H9 (cell line): ENCODE data around the gene SLC12A8. TPM values are rescaled to one million over a fixed set of nuclear protein-coding genes. Genes with fewer than 3 reads are reported as not detected.
A peak's percentile ranks its signal among the peaks of the same experiment; 100 is the strongest.

Experiments used
- DNase-seq: peaks from one replicate; pipeline ENCODE4 v3.0.0-alpha.2; 2017
- H2AFZ ChIP-seq: one replicate; pipeline ENCODE4 v1.6.1; 2013; ENCODE audit warnings: mild to moderate bottlenecking, low read length, control low read depth, moderate library complexity
- H2AK5ac ChIP-seq: 2 replicates; pipeline ENCODE4 v1.6.1; 2013; ENCODE audit warnings: low read length, control low read depth, mixed read lengths; ENCODE audit not compliant: insufficient read length
- H2BK120ac ChIP-seq: one replicate; pipeline ENCODE4 v1.6.1; 2013; ENCODE audit warnings: low read depth, mild to moderate bottlenecking, low read length, control low read depth, inconsistent platforms; ENCODE audit not compliant: poor library complexity, severe bottlenecking
- H2BK12ac ChIP-seq: 2 replicates; pipeline ENCODE4 v1.6.1; 2013; ENCODE audit warnings: low read length, control low read depth, mixed read lengths, low read depth; ENCODE audit not compliant: insufficient read length
- H2BK15ac ChIP-seq: 2 replicates; pipeline ENCODE4 v1.6.1; 2013; ENCODE audit warnings: low read depth, low read length, control low read depth
- H2BK20ac ChIP-seq: one replicate; pipeline ENCODE4 v1.6.1; 2013; ENCODE audit warnings: low read depth, mild to moderate bottlenecking, low read length, control low read depth, inconsistent platforms; ENCODE audit not compliant: poor library complexity, severe bottlenecking
- H2BK5ac ChIP-seq: 2 replicates; pipeline ENCODE4 v1.6.1; 2013; ENCODE audit warnings: low read length, control low read depth, mixed read lengths; ENCODE audit not compliant: insufficient read length
- H3K14ac ChIP-seq: 2 replicates; pipeline ENCODE4 v1.6.1; 2013; ENCODE audit warnings: low read length, control low read depth; ENCODE audit not compliant: insufficient read depth
- H3K18ac ChIP-seq: 2 replicates; pipeline ENCODE4 v1.6.1; 2013; ENCODE audit warnings: low read depth, mild to moderate bottlenecking, mixed read lengths, low read length, control low read depth; ENCODE audit not compliant: insufficient read length
- H3K23ac ChIP-seq: 2 replicates; pipeline ENCODE4 v1.6.1; 2013; ENCODE audit warnings: low read length, control low read depth, mixed read lengths, low read depth; ENCODE audit not compliant: insufficient read length
- H3K23me2 ChIP-seq: 2 replicates; pipeline ENCODE4 v1.6.1; 2013; ENCODE audit warnings: low read depth, mild to moderate bottlenecking, mixed read lengths, low read length, control low read depth; ENCODE audit not compliant: insufficient read length, poor library complexity, severe bottlenecking
- H3K27ac ChIP-seq: 2 replicates; pipeline ENCODE4 v1.5.1; 2013; ENCODE audit warnings: low read length, control low read depth, mixed read lengths, low read depth; ENCODE audit not compliant: insufficient read length
- H3K27me3 ChIP-seq: 2 replicates; pipeline ENCODE4 v1.6.1; 2013; ENCODE audit warnings: low read length, control low read depth, inconsistent platforms; ENCODE audit not compliant: insufficient read depth
- H3K4ac ChIP-seq: 2 replicates; pipeline ENCODE4 v1.6.1; 2013; ENCODE audit warnings: low read depth, mild to moderate bottlenecking, control low read depth, inconsistent platforms, low read length, moderate library complexity
- H3K4me1 ChIP-seq: 2 replicates; pipeline ENCODE4 v1.6.1; 2013; ENCODE audit warnings: low read length, control low read depth, inconsistent platforms; ENCODE audit not compliant: insufficient read depth
- H3K4me2 ChIP-seq: 2 replicates; pipeline ENCODE4 v1.6.1; 2013; ENCODE audit warnings: low read length, control low read depth, mixed read lengths; ENCODE audit not compliant: insufficient read length, insufficient read depth
- H3K56ac ChIP-seq: 2 replicates; pipeline ENCODE4 v1.6.1; 2013; ENCODE audit warnings: low read depth, mild to moderate bottlenecking, mixed read lengths, low read length, control low read depth; ENCODE audit not compliant: insufficient read length
- H3K79me1 ChIP-seq: 2 replicates; pipeline ENCODE4 v1.6.1; 2013; ENCODE audit warnings: low read depth, mild to moderate bottlenecking, moderate library complexity, low read length, control low read depth, inconsistent platforms; ENCODE audit not compliant: insufficient read depth, poor library complexity, severe bottlenecking
- H3K79me2 ChIP-seq: 2 replicates; pipeline ENCODE4 v1.6.1; 2013; ENCODE audit warnings: low read length, control low read depth, inconsistent platforms; ENCODE audit not compliant: insufficient read depth
- H3K9ac ChIP-seq: 2 replicates; pipeline ENCODE4 v1.6.1; 2013; ENCODE audit warnings: low read length, control low read depth, mixed read lengths; ENCODE audit not compliant: insufficient read length; ENCODE audit errors: extremely low read depth
- H3K9me3 ChIP-seq: one replicate; pipeline ENCODE4 v1.6.1; 2013; ENCODE audit warnings: low read depth, low read length, inconsistent platforms; ENCODE audit not compliant: control insufficient read depth
- H3T11ph ChIP-seq: one replicate; pipeline ENCODE4 v1.6.1; 2013; ENCODE audit warnings: mild to moderate bottlenecking, low read length, control low read depth, inconsistent platforms
- H4K20me1 ChIP-seq: one replicate; pipeline ENCODE4 v1.6.1; 2013; ENCODE audit not compliant: control insufficient read depth, insufficient read length, insufficient read depth
- H4K5ac ChIP-seq: 2 replicates; pipeline ENCODE4 v1.6.1; 2013; ENCODE audit warnings: low read depth, mild to moderate bottlenecking, mixed read lengths, low read length, control low read depth; ENCODE audit not compliant: insufficient read length
- H4K8ac ChIP-seq: replicated peaks from 2 replicates; pipeline ENCODE4 v1.6.1; 2013; ENCODE audit warnings: low read length, control low read depth, mixed read lengths, low read depth; ENCODE audit not compliant: insufficient read length
- H4K91ac ChIP-seq: 2 replicates; pipeline ENCODE4 v1.6.1; 2013; ENCODE audit warnings: low read depth, mild to moderate bottlenecking, moderate library complexity, mixed read lengths, low read length, control low read depth; ENCODE audit not compliant: insufficient read length
- H3K27ac Mint-ChIP-seq, 3 experiments: 2 replicates in 2 of 3; 3 replicates in 1 of 3; pipeline ENCODE4 v1.8.0; 2020 to 2021; ENCODE audit warnings: mixed read lengths in 3 of 3, mild to moderate bottlenecking in 1 of 3, moderate library complexity in 1 of 3
- H3K27me3 Mint-ChIP-seq: 2 replicates; pipeline ENCODE4 v1.8.0; 2021; ENCODE audit warnings: low read depth, mild to moderate bottlenecking, moderate library complexity, mixed read lengths
- H3K36me3 Mint-ChIP-seq, 3 experiments: 2 replicates in 2 of 3; 3 replicates in 1 of 3; pipeline ENCODE4 v1.8.0; 2020 to 2021; ENCODE audit warnings: low read depth in 3 of 3, mixed read lengths in 3 of 3; ENCODE audit not compliant: insufficient read depth in 1 of 3
- H3K4me1 Mint-ChIP-seq, 2 experiments: 2 replicates each; pipeline ENCODE4 v1.8.0; 2020; ENCODE audit warnings: mixed read lengths in 2 of 2
- H3K4me3 Mint-ChIP-seq, 2 experiments: 2 replicates in 1 of 2; 3 replicates in 1 of 2; pipeline ENCODE4 v1.8.0; 2020 to 2021; ENCODE audit warnings: mild to moderate bottlenecking in 2 of 2, mixed read lengths in 2 of 2, moderate library complexity in 1 of 2
- H3K9me3 Mint-ChIP-seq, 2 experiments: 2 replicates in 1 of 2; 3 replicates in 1 of 2; pipeline ENCODE4 v1.8.0; 2020; ENCODE audit warnings: mild to moderate bottlenecking in 2 of 2, mixed read lengths in 2 of 2, moderate library complexity in 1 of 2
- WGBS: extraction: QIAGEN DNeasy Blood & Tissue Kit; methylation state at CpG from one replicate; pipeline ENCODE4 v1.1.7; 2013; ENCODE audit warnings: missing lambda C conversion rate, low lambda C conversion rate, mixed read lengths; ENCODE audit not compliant: insufficient read length; ENCODE audit errors: extremely low coverage; 5-methylcytosine and 5-hydroxymethylcytosine counted together
- total RNA-seq: library from RNA; stranded (reverse); gene quantifications from 2 replicates; pipeline ENCODE4 v1.2.1, GENCODE V29; 2021
- TF ChIP-seq, protein P1 (sequence below): fragments of 200-600 bp; sonication (generic); conservative IDR thresholded peaks from 3 replicates; pipeline ENCODE4 v1.8.0; 2021; ENCODE audit warnings: antibody characterized with exemption, mild to moderate bottlenecking

Gene SLC12A8
- total RNA-seq, 1 experiment from 2014 or later = 8.2 TPM

- Histone ChIP-seq H4K20me1 (no peaks in the 10 kb centered on the region), H3K23me2 (no peaks in the 10 kb centered on the region), H3K79me2 (no peaks in the 10 kb centered on the region), H3K14ac (no peak overlapping the region), H3K56ac (no peak overlapping the region), H3T11ph (no peak overlapping the region), H2AK5ac (no peak overlapping the region), H3K4ac (no peak overlapping the region), H2BK20ac (no peak overlapping the region), H2BK12ac (no peak overlapping the region), H4K91ac (no peak overlapping the region), H3K4me2 (no peak overlapping the region), H4K5ac (no peak overlapping the region), H3K27ac (no peak overlapping the region), H4K8ac (no peak overlapping the region), H2BK120ac (no peak overlapping the region), H2AFZ (no peak overlapping the region), H3K23ac (no peak overlapping the region), H3K18ac (no peak overlapping the region), H2BK5ac (no peak overlapping the region), H3K27me3 (no peaks in the 10 kb centered on the region), H3K9ac (no peak overlapping the region), H2BK15ac (no peak overlapping the region), H3K4me1 (peaks cover 11% of the 10 kb centered on the region), H3K79me1 (no peaks in the 10 kb centered on the region), H3K9me3 (no peaks in the 10 kb centered on the region)
- TF ChIP-seq, protein P1, sequence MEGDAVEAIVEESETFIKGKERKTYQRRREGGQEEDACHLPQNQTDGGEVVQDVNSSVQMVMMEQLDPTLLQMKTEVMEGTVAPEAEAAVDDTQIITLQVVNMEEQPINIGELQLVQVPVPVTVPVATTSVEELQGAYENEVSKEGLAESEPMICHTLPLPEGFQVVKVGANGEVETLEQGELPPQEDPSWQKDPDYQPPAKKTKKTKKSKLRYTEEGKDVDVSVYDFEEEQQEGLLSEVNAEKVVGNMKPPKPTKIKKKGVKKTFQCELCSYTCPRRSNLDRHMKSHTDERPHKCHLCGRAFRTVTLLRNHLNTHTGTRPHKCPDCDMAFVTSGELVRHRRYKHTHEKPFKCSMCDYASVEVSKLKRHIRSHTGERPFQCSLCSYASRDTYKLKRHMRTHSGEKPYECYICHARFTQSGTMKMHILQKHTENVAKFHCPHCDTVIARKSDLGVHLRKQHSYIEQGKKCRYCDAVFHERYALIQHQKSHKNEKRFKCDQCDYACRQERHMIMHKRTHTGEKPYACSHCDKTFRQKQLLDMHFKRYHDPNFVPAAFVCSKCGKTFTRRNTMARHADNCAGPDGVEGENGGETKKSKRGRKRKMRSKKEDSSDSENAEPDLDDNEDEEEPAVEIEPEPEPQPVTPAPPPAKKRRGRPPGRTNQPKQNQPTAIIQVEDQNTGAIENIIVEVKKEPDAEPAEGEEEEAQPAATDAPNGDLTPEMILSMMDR = no peak
- peaks cover 17 to 21% (median 19%) of the 10 kb centered on the region in 3 experiments for H3K36me3 Mint-ChIP-seq
- H3K9me3 Mint-ChIP-seq = peaks cover 0 to 3% of the 10 kb centered on the region in 2 experiments; a peak in 2 of 5 replicates
- 0 out of 7 replicates have a peak overlapping the region, but pooled peaks of 1 of the 3 experiments have one; percentile 80 for H3K27ac Mint-ChIP-seq
- no CpG with 5 or more reads among the region's 5 CpGs for WGBS
- no peak for DNase-seq
- H3K4me3 Mint-ChIP-seq = no peak overlapping the region
- H3K27me3 Mint-ChIP-seq = no peaks in the 10 kb centered on the region
- peaks cover 57 to 59% of the 10 kb centered on the region in 2 experiments for H3K4me1 Mint-ChIP-seq
These were observed 25.0 kb downstream of the SLC12A8 start for GRCh38 chr3:125187599-125187910.
